ENCODE measurements around the gene NCOA3.
"Not testable (repeated sequence)": the region's sequence is repeated elsewhere in the genome, so short reads cannot be mapped to it uniquely, and the experiment has no call there.

NCOA3 gene

GRCh38 chr20:47501482-47502270, at the start of gene NCOA3:
NCOA3 (plus strand) TSS chr20:47501887; CDS start chr20:47622248, 120,361 bp downstream.
- DNase-seq (ENCODE audit: low spot score), result peak; percentile 98

- DNase-seq (ENCODE audit: low spot score), result no peak
These were observed 48.9 kb upstream of the NCOA3 start for GRCh38 chr20:47452736-47453161.

- DNase-seq (ENCODE audit: low spot score), result peak; percentile 36
These were observed 48.4 kb upstream of the NCOA3 start for GRCh38 chr20:47453167-47453782.

GRCh38 chr20:47454298-47455132, 47.2 kb upstream of the NCOA3 start:
- no peak for DNase-seq (ENCODE audit: low spot score)

- no peak for DNase-seq (ENCODE audit: low spot score)
These were observed 46.3 kb upstream of the NCOA3 start for GRCh38 chr20:47455133-47456040.

- DNase-seq (ENCODE audit: low spot score), result no peak
These were observed 45.6 kb upstream of the NCOA3 start for GRCh38 chr20:47456041-47456537.

- DNase-seq (ENCODE audit: low spot score), result no peak
These were observed 44.5 kb upstream of the NCOA3 start for GRCh38 chr20:47456952-47457724.

- DNase-seq (ENCODE audit: low spot score), result not testable (repeated sequence)
These were observed 43.2 kb upstream of the NCOA3 start for GRCh38 chr20:47458280-47459050.

GRCh38 chr20:47459344-47460073, 42.2 kb upstream of the NCOA3 start:
- no peak for DNase-seq (ENCODE audit: low spot score)

GRCh38 chr20:47460761-47461112, 41.0 kb upstream of the NCOA3 start:
- DNase-seq (ENCODE audit: low spot score), result not testable (repeated sequence)

- no peak for DNase-seq (ENCODE audit: low spot score)
These were observed 40.5 kb upstream of the NCOA3 start for GRCh38 chr20:47461120-47461685.

- not testable (repeated sequence) for DNase-seq (ENCODE audit: low spot score)
These were observed 39.8 kb upstream of the NCOA3 start for GRCh38 chr20:47461906-47462305.

GRCh38 chr20:47464380-47465101, 37.1 kb upstream of the NCOA3 start:
- DNase-seq (ENCODE audit: low spot score), result peak; percentile 45

GRCh38 chr20:47465335-47466090, 36.2 kb upstream of the NCOA3 start:
- no peak for DNase-seq (ENCODE audit: low spot score)

GRCh38 chr20:47466213-47466612, 35.5 kb upstream of the NCOA3 start:
- DNase-seq (ENCODE audit: low spot score), result no peak

- DNase-seq (ENCODE audit: low spot score), result no peak
These were observed 34.8 kb upstream of the NCOA3 start for GRCh38 chr20:47466704-47467459.
